Nephron progenitor cell (in vitro differentiated cells): ENCODE results near the gene IL17C.

ENCODE experiments used
- DNase-seq: peaks from one replicate; pipeline ENCODE4 v3.0.0; 2021
- H3K27ac Mint-ChIP-seq: 2 replicates; pipeline ENCODE4 v1.8.0; 2021; ENCODE audit warnings: mild to moderate bottlenecking, moderate library complexity, mixed read lengths
- H3K27me3 Mint-ChIP-seq: 2 replicates; pipeline ENCODE4 v1.8.0; 2021; ENCODE audit warnings: mild to moderate bottlenecking, low read depth, mixed read lengths; ENCODE audit not compliant: poor library complexity
- H3K36me3 Mint-ChIP-seq: 2 replicates; pipeline ENCODE4 v1.8.0; 2021; ENCODE audit warnings: low read depth, mixed read lengths
- H3K4me1 Mint-ChIP-seq: 2 replicates; pipeline ENCODE4 v1.8.0; 2021; ENCODE audit warnings: mixed read lengths
- H3K4me3 Mint-ChIP-seq: 2 replicates; pipeline ENCODE4 v1.8.0; 2021; ENCODE audit warnings: mild to moderate bottlenecking, moderate library complexity, mixed read lengths
- H3K9me3 Mint-ChIP-seq: 2 replicates; pipeline ENCODE4 v1.8.0; 2021; ENCODE audit warnings: mild to moderate bottlenecking, moderate library complexity, mixed read lengths
- TF ChIP-seq, protein P1 (sequence below): fragments of 200-600 bp; sonication (generic); IDR thresholded peaks from 2 replicates; pipeline ENCODE4 v1.5.0; 2021; ENCODE audit warnings: antibody characterized with exemption

Gene IL17C

DNA sequence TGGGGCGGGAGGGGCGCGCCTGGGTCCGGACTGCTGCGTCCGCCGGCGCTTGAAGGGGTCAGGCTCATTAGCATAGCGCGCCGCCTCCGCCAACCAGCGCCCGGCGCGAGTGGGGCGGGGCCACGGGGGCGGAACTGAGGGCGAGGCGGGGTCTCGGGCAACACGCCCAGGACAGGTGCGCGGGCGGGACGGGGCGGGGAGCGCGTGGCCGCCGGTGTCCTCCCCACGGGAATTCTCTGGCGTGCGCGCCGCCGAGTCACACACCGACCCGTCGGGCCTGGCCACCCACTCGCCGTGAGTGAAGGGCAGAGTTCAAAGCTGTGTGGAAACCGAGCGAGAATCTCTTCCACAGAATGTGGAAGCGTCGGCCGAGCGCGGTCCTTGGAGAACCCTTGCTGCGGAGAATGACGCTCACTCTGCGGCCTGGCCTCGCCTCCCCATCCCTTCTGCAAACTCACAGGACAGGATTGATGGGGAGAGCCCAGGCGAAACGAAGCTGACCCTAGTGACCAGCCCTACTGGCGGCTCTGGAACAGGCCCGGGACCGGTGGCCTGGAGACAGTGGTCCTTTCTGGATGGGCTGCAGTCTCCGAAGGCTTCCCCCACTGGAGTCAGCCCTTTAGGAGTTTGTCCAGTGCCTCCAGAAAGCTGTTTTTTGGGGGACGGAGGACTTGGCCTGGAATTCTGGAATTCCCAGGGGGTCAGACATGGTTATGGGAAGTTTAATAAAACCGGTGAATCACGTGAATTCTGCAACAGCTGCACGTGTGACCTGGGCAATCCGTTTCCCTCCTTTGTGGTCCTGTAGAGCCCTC lies 48.3 kb downstream of the IL17C start, which contains the start of gene SNAI3:
Gene SNAI3 (minus strand): TSS at position 69 of the 815 bp plus-strand sequence. CDS start 101 bp downstream, outside the sequence.
- H3K27me3 Mint-ChIP-seq: peaks cover 89% of the 10 kb centered on the region
- H3K36me3 Mint-ChIP-seq: no peaks in the 10 kb centered on the region
- H3K27ac Mint-ChIP-seq: no peak within 1 kb of the TSS
- TF ChIP-seq, protein P1, sequence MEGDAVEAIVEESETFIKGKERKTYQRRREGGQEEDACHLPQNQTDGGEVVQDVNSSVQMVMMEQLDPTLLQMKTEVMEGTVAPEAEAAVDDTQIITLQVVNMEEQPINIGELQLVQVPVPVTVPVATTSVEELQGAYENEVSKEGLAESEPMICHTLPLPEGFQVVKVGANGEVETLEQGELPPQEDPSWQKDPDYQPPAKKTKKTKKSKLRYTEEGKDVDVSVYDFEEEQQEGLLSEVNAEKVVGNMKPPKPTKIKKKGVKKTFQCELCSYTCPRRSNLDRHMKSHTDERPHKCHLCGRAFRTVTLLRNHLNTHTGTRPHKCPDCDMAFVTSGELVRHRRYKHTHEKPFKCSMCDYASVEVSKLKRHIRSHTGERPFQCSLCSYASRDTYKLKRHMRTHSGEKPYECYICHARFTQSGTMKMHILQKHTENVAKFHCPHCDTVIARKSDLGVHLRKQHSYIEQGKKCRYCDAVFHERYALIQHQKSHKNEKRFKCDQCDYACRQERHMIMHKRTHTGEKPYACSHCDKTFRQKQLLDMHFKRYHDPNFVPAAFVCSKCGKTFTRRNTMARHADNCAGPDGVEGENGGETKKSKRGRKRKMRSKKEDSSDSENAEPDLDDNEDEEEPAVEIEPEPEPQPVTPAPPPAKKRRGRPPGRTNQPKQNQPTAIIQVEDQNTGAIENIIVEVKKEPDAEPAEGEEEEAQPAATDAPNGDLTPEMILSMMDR: no peak
- H3K4me3 Mint-ChIP-seq: peak within 1 kb of the TSS; percentile 62
- H3K4me1 Mint-ChIP-seq: peaks cover 23% of the 10 kb centered on the region
- H3K9me3 Mint-ChIP-seq: no peaks in the 10 kb centered on the region
- DNase-seq: peak; percentile 96

DNA sequence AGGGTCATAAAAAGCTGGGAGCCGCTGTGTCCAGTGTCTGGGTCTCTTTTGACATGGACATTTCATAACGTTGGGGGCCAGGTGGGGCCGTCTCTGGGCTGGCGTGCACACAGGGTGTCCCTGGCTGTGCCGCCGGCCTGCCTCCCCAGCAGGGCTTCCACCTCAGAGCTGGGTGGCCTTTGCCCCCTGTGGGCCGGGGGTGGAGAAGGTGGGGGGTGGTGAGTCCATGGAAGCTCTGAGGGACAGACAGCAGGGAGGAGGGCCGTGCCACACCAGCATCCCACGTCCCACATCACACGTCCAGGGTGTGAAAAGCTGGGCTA lies 48.8 kb downstream of the IL17C start:
- Mint-ChIP-seq H3K9me3 (no peaks in the 10 kb centered on the region), H3K4me3 (no peak overlapping the region), H3K27me3 (peaks cover 84% of the 10 kb centered on the region), H3K27ac (no peak overlapping the region), H3K36me3 (no peaks in the 10 kb centered on the region), H3K4me1 (peaks cover 23% of the 10 kb centered on the region)
- TF ChIP-seq, protein P1: no peak
- no peak for DNase-seq

DNA sequence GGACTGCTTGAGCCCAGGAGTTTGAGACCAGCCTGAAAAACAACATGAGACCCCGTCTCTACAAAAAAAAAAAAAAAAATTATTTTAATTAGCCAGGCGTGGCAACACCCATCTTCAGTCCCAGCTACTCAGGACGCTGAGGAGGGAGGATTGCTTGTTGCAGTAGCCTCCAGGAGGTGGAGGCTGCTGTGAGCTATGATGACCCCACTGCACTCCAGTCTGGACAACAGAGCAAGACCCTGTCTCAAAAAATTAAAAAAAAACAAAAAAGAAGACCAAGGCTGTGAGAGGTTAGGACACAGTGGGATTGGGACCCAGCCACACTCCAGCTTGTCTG lies 49.3 kb downstream of the IL17C start:
- Mint-ChIP-seq H3K4me3 (no peak overlapping the region), H3K9me3 (no peaks in the 10 kb centered on the region), H3K27ac (no peak overlapping the region), H3K4me1 (peaks cover 19% of the 10 kb centered on the region), H3K27me3 (peaks cover 83% of the 10 kb centered on the region), H3K36me3 (no peaks in the 10 kb centered on the region)
- TF ChIP-seq, protein P1: no peak
- no peak for DNase-seq

DNA sequence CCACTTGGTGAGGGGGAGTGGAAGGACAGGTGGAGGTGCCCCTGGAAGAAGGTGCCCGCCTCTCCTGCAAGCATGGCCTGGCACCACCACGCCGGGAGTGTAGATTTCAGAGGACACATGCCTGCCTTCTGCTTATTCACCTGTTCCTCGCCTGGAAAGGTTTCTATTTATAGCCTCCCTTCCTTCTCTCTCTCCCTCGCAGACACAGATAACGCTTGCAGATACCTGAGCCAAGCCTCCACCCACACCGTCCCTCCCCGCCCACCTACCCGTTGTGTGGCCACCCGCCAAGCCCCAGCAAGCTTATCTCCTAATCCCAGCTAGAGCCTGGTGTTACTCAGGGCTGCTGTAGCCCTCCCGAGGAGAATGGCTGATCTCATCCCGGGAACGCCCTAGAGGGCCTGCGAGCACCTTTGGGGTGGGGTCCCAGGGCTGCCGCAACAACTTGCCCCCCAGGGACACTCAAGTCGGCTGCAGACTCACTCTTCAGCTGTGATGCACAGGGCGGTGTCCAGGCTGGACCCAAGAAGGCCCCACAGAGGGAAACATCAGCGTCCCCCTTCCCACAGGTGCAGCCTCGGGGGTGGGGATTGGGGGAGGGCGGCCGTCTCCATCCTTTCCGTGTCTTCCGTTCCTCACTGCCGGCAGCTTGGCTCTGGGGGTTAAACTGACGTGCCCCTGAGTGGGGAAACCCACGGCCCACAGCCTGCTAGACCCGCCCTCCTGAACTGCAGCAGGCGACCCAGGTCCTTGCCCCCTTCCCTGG lies 49.8 kb downstream of the IL17C start:
- Mint-ChIP-seq H3K27ac (no peak overlapping the region), H3K4me3 (no peak overlapping the region), H3K27me3 (peaks cover 80% of the 10 kb centered on the region), H3K36me3 (no peaks in the 10 kb centered on the region), H3K4me1 (peaks cover 18% of the 10 kb centered on the region), H3K9me3 (no peaks in the 10 kb centered on the region)
- DNase-seq: no peak
- TF ChIP-seq, protein P1: no peak
